Esophagus squamous epithelium (tissue), 5 donors: ENCODE data around the gene ARHGEF12. TPM values are rescaled to one million over a fixed set of nuclear protein-coding genes. Genes with fewer than 3 reads are reported as not detected.
A peak's percentile ranks its signal among the peaks of the same experiment; 100 is the strongest.

Experiments used
- DNase-seq: peaks from one replicate; lab custom pipeline; 2025; lab: John Stamatoyannopoulos, UW
- H3K27ac ChIP-seq, 4 donors: fragments of 200-600 bp; sonication (generic); one replicate each; pipeline ENCODE4 v1.5.1; 2016 to 2019; ENCODE audit warnings: mild to moderate bottlenecking in 1 of 4
- H3K27me3 ChIP-seq, 4 donors: fragments of 200-600 bp; sonication (generic); 1 replicate in 3 of 4; 2 replicates in 1 of 4; pipeline versions ENCODE4 v1.5.1 to v1.6.0; 2017 to 2021; ENCODE audit warnings: antibody characterized with exemption in 1 of 4
- H3K36me3 ChIP-seq, 3 donors: fragments of 200-600 bp; sonication (generic); one replicate each; pipeline ENCODE4 v1.5.1; 2016 to 2019
- H3K4me1 ChIP-seq, 3 donors: fragments of 200-600 bp; sonication (generic); one replicate each; pipeline ENCODE4 v1.5.1; 2017 to 2019
- H3K4me3 ChIP-seq, 4 donors: fragments of 200-600 bp; sonication (generic); 1 replicate in 3 of 4; 2 replicates in 1 of 4; pipeline ENCODE4 v1.5.1; 2016 to 2019; ENCODE audit warnings: mild to moderate bottlenecking in 2 of 4, moderate library complexity in 1 of 4
- H3K9me3 ChIP-seq, 3 donors: fragments of 200-600 bp; sonication (generic); one replicate each; pipeline ENCODE4 v1.5.1; 2016 to 2019
- POLR2A ChIP-seq, 4 donors: fragments of 450-650 bp; IDR thresholded peaks; one replicate each; pipeline ENCODE4 v1.6.1; 2017; ENCODE audit warnings: antibody characterized with exemption in 4 of 4, mild to moderate bottlenecking in 4 of 4, moderate library complexity in 3 of 4
- WGBS, 2 donors: methylation state at CpG; one replicate each; pipeline ENCODE4 v1.1.5; 2018; 5-methylcytosine and 5-hydroxymethylcytosine counted together
- intact Hi-C: fragments of 100-400 bp; cut with DNase I; formaldehyde crosslinking; loops from one replicate; pipeline ENCODE4 v1.15.0; 2022
- total RNA-seq, 4 donors: library from RNA; depleted of rRNA; stranded (reverse); fragments of >200 nt; gene quantifications; one replicate each; pipeline ENCODE4 v1.1.0, GENCODE V29; 2016
- TF ChIP-seq, protein P1 (sequence below), 6 experiments: fragments of 450-650 bp in 4 of 6; fragments of 200-600 bp in 2 of 6; sonication (generic) in 2 of 6; IDR thresholded peaks; one replicate each; pipeline ENCODE4 v1.5.1; 2016 to 2019; ENCODE audit warnings: antibody characterized with exemption in 6 of 6, mild to moderate bottlenecking in 4 of 6, moderate library complexity in 4 of 6
- donor health status: DM: yes; HTN: yes; CAD: no.

The ARHGEF12 gene
- total RNA-seq, 4 donors from 2014 or later = 57.4 to 106 (median 70.7) TPM

DNA sequence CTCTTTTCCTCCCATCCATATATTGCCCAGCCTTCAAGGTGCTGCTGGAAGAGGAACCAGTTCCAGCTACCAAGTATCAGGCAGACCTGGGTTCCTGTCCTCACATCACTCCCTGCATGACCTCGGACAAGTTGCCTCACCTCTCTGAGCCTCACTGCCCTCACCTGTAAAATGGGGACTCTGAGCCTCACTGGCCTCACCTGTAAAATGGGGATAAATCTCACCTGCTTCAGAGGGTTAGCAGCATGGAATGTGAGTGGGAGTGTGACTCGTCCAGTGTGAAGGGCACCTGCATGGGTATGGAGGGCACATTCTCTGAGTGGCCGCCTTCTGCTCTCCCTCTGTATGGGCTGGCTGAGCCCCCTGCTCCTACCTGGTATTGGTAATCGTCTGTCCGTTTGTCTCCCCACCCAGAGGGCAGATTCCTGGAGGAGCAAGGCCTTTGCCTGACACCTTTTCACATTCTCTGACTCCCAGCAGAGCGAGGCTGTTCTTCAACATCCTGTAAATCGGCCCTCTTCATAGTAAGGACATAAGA is 179.0 kb downstream of the ARHGEF12 start:
- intact Hi-C loops = no loop called here
- WGBS, 2 donors = 75 to 85% methylated on average over 6 to 7 of the region's 7 CpGs
- no peak overlapping the region for H3K27ac ChIP-seq
- TF ChIP-seq, protein P1, sequence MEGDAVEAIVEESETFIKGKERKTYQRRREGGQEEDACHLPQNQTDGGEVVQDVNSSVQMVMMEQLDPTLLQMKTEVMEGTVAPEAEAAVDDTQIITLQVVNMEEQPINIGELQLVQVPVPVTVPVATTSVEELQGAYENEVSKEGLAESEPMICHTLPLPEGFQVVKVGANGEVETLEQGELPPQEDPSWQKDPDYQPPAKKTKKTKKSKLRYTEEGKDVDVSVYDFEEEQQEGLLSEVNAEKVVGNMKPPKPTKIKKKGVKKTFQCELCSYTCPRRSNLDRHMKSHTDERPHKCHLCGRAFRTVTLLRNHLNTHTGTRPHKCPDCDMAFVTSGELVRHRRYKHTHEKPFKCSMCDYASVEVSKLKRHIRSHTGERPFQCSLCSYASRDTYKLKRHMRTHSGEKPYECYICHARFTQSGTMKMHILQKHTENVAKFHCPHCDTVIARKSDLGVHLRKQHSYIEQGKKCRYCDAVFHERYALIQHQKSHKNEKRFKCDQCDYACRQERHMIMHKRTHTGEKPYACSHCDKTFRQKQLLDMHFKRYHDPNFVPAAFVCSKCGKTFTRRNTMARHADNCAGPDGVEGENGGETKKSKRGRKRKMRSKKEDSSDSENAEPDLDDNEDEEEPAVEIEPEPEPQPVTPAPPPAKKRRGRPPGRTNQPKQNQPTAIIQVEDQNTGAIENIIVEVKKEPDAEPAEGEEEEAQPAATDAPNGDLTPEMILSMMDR (IDR thresholded peaks at IDR 0.05) = no peak
- no peak for TF ChIP-seq POLR2A (IDR thresholded peaks at IDR 0.05)
- H3K4me1 ChIP-seq = peaks cover 0 to 26% (median 6%) of the 10 kb centered on the region in 3 donors
- H3K27me3 ChIP-seq = peaks cover 0 to 78% (median 0%) of the 10 kb centered on the region in 4 donors
- no peaks in the 10 kb centered on the region for H3K9me3 ChIP-seq
- no peak overlapping the region for H3K4me3 ChIP-seq
- no peaks in the 10 kb centered on the region for H3K36me3 ChIP-seq
- no peak for DNase-seq

GRCh38 chr11:120516461-120517389 is 180.5 kb downstream of the ARHGEF12 start:
- Histone ChIP-seq H3K4me1 (peaks cover 0 to 24% (median 4%) of the 10 kb centered on the region in 3 donors), H3K9me3 (no peaks in the 10 kb centered on the region), H3K4me3 (no peak overlapping the region), H3K27me3 (peaks cover 0 to 66% (median 0%) of the 10 kb centered on the region in 4 donors), H3K36me3 (no peaks in the 10 kb centered on the region), H3K27ac (peak overlapping the region in 2 of 4 donors; percentile 32 to 54)
- TF ChIP-seq, protein P1 (IDR thresholded peaks at IDR 0.05) = no peak
- no peak for TF ChIP-seq POLR2A (IDR thresholded peaks at IDR 0.05)
- 28 to 44% methylated on average over 20 to 32 of the region's 39 CpGs for WGBS, 2 donors
- DNase-seq = no peak
- intact Hi-C loops = no loop called here

DNA sequence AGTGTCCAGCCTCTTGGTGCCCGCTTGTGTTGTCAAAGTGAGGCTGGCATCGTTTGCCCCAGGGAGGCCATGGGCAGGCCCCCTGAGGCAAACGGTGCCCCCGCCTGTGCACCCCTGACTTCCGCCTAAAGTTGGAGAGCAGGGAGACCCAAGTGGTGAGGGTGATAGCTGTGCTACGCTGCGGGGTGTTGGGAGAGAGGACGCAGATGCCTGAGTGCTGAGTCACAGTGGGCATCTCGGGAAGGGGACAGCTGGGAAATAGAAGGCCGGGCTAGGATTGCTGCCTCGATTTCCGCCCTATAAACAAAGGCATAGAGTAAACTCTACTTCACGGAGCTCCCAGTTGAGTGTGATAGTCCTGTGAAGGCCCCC is 181.2 kb downstream of the ARHGEF12 start:
- Histone ChIP-seq H3K9me3 (no peaks in the 10 kb centered on the region), H3K27ac (peak overlapping the region in 2 of 4 donors; percentile 32 to 54), H3K4me1 (peaks cover 0 to 18% (median 0%) of the 10 kb centered on the region in 3 donors), H3K27me3 (peaks cover 0 to 59% (median 0%) of the 10 kb centered on the region in 4 donors), H3K36me3 (no peaks in the 10 kb centered on the region), H3K4me3 (no peak overlapping the region)
- TF ChIP-seq POLR2A (IDR thresholded peaks at IDR 0.05) = no peak
- TF ChIP-seq, protein P1 (IDR thresholded peaks at IDR 0.05) = no peak
- intact Hi-C loops = no loop called here
- DNase-seq = no peak
- WGBS, 2 donors = 14 to 72% methylated on average over 1 to 5 of the region's 13 CpGs

DNA sequence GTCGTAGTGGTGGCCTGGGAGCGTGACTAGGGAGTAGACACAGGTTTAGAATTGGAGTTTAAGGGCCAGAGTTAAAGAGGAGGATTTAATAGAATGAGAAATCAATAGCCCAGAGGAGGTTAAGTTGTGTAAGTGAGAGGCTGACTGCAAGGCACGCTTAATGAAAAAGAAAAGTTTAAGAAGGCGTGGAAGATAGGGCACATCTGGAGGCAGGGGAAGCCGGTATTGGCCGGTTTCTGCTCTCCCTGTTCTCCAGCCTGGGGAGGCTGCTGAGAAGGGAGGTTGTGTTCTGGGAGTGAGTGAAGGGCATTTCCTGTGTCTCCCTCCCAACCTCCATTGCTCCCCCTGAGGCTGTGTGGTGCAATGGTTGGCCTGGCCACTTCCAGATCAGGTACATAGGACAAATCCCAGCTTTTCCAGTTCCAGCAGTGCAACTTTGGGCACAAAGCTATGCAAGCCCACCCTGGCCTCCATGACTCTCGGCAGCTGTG is 181.6 kb downstream of the ARHGEF12 start:
- DNase-seq = no peak
- Histone ChIP-seq H3K27me3 (peaks cover 0 to 59% (median 0%) of the 10 kb centered on the region in 4 donors), H3K4me3 (no peak overlapping the region), H3K9me3 (no peaks in the 10 kb centered on the region), H3K4me1 (peaks cover 0 to 18% (median 0%) of the 10 kb centered on the region in 3 donors), H3K36me3 (no peaks in the 10 kb centered on the region), H3K27ac (peak overlapping the region in 2 of 4 donors; percentile 32 to 54)
- TF ChIP-seq, protein P1 (IDR thresholded peaks at IDR 0.05) = no peak
- no peak for TF ChIP-seq POLR2A (IDR thresholded peaks at IDR 0.05)
- intact Hi-C loops = no loop called here
- WGBS, 2 donors = 65 to 75% methylated on average over 7 of the region's 7 CpGs
